ENCODE measurements around the gene RBMS1. TPM values are rescaled to one million over a fixed set of nuclear protein-coding genes. Genes with fewer than 3 reads are reported as not detected.
A peak's percentile ranks its signal among the peaks of the same experiment; 100 is the strongest.

Gene RBMS1
- total RNA-seq, 1 experiment from 2014 or later, result 77.5 TPM

DNA sequence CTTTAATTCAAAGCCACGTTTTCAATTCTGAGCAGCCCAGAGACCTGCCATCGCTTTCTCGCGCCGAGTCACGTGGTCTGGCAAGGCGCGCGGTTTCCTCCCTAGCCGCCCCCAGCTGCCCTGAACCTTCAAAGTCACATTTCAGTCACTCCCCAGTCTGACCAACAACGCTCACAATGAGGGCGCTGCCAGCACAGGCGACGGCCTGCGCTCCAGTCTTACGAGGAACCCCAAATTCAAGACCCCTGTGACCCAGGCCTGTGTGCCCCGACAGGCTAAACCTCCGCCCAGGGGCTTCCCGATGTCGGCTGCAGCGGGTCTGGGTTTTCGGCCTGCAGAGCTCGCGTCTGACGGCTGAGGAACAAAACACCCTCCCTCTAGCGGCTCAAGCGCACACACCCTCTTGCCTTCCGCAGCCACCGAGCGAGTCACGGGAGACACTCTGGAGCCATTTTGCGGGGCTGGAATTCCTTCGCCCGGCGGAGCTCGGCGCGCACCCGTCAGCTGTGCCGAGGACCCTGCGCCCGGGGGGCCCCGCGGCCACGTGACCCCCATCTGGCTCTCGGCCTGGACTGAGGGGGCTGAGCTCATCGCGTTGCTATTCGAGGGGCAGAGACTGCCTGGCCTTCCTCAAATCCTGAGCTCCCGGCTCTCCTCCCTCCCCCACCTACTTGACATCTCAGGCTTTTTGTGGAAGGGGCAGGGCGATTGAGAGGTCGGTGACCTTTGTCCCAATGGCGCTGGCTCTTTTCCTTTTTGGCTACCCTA is 223.6 kb downstream of the RBMS1 start:
- H2BK15ac ChIP-seq (ENCODE audit: low read depth, low read length), result no peak overlapping the region
- no peak overlapping the region for H2AK5ac ChIP-seq (ENCODE audit: insufficient read length, low read length)
- no peak overlapping the region; the same call in 1 of the 2 replicates for H3K4ac ChIP-seq (ENCODE audit: low read depth, low read length)
- peaks cover 2 to 22% (median 17%) of the 10 kb centered on the region in 3 experiments for H3K36me3 Mint-ChIP-seq (ENCODE audit: insufficient read depth in 1 of 3, low read depth in 3 of 3)
- DNase-seq, result peak; percentile 92
- no peak overlapping the region for H3K56ac ChIP-seq (ENCODE audit: insufficient read length, low read depth, low read length)
- H3K27ac ChIP-seq (ENCODE audit: insufficient read length, low read depth, low read length), result no peak overlapping the region
- H3K27ac Mint-ChIP-seq, result peak overlapping the region; percentile 40 to 96 (median 68); a peak in 6 of 7 replicates
- H3K4me2 ChIP-seq (ENCODE audit: insufficient read depth, insufficient read length, low read length), result peak overlapping the region; percentile 39
- H3K18ac ChIP-seq (ENCODE audit: insufficient read length, low read depth, low read length), result peak overlapping the region; percentile 91
- no peak overlapping the region for H4K8ac ChIP-seq (replicated peaks; ENCODE audit: insufficient read length, low read depth, low read length)
- no peak overlapping the region for H2BK5ac ChIP-seq (ENCODE audit: insufficient read length, low read length)
- peaks cover 5% of the 10 kb centered on the region for H3K23me2 ChIP-seq (ENCODE audit: insufficient read length, low read depth, low read length, poor library complexity, severe bottlenecking)
- no peaks in the 10 kb centered on the region for H3K9me3 ChIP-seq (ENCODE audit: control insufficient read depth, low read depth, low read length)
- no peaks in the 10 kb centered on the region for H4K20me1 ChIP-seq (ENCODE audit: control insufficient read depth, insufficient read depth, insufficient read length)
- no peak overlapping the region for H4K5ac ChIP-seq (ENCODE audit: insufficient read length, low read depth, low read length)
- no peak overlapping the region for H3T11ph ChIP-seq (ENCODE audit: low read length)
- H3K79me2 ChIP-seq (ENCODE audit: insufficient read depth, low read length), result no peaks in the 10 kb centered on the region
- peak overlapping the region; percentile 77 to 80 for H3K4me3 Mint-ChIP-seq
- no CpG with 5 or more reads among the region's 53 CpGs for WGBS (ENCODE audit: extremely low coverage, insufficient read length, low lambda C conversion rate)
- H2BK12ac ChIP-seq (ENCODE audit: insufficient read length, low read depth, low read length), result no peak overlapping the region
- H3K9ac ChIP-seq (ENCODE audit: extremely low read depth, insufficient read length, low read length), result peak overlapping the region; percentile 77
- H2BK20ac ChIP-seq (ENCODE audit: low read depth, low read length, poor library complexity, severe bottlenecking), result no peak overlapping the region
- H4K91ac ChIP-seq (ENCODE audit: insufficient read length, low read depth, low read length), result no peak overlapping the region
- H3K23ac ChIP-seq (ENCODE audit: insufficient read length, low read depth, low read length), result no peak overlapping the region
- TF ChIP-seq, protein P1, sequence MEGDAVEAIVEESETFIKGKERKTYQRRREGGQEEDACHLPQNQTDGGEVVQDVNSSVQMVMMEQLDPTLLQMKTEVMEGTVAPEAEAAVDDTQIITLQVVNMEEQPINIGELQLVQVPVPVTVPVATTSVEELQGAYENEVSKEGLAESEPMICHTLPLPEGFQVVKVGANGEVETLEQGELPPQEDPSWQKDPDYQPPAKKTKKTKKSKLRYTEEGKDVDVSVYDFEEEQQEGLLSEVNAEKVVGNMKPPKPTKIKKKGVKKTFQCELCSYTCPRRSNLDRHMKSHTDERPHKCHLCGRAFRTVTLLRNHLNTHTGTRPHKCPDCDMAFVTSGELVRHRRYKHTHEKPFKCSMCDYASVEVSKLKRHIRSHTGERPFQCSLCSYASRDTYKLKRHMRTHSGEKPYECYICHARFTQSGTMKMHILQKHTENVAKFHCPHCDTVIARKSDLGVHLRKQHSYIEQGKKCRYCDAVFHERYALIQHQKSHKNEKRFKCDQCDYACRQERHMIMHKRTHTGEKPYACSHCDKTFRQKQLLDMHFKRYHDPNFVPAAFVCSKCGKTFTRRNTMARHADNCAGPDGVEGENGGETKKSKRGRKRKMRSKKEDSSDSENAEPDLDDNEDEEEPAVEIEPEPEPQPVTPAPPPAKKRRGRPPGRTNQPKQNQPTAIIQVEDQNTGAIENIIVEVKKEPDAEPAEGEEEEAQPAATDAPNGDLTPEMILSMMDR (conservative IDR thresholded peaks at IDR 0.05), result peak; percentile 66
- peak overlapping the region; percentile 93; the same call in 1 of the 2 replicates for H3K14ac ChIP-seq (ENCODE audit: insufficient read depth, low read length)
- peaks cover 28 to 35% of the 10 kb centered on the region in 2 experiments for H3K4me1 Mint-ChIP-seq
- no peaks in the 10 kb centered on the region; the same call in 1 of the 2 replicates for H3K27me3 ChIP-seq (ENCODE audit: insufficient read depth, low read length)
- peak overlapping the region; percentile 40 for H2AFZ ChIP-seq (ENCODE audit: low read length)
- no peaks in the 10 kb centered on the region for H3K9me3 Mint-ChIP-seq
- H3K79me1 ChIP-seq (ENCODE audit: insufficient read depth, low read depth, low read length, poor library complexity, severe bottlenecking), result no peaks in the 10 kb centered on the region
- H2BK120ac ChIP-seq (ENCODE audit: low read depth, low read length, poor library complexity, severe bottlenecking), result no peak overlapping the region
- peaks cover 8% of the 10 kb centered on the region; the same call in 1 of the 2 replicates for H3K4me1 ChIP-seq (ENCODE audit: insufficient read depth, low read length)
- peaks cover 19% of the 10 kb centered on the region for H3K27me3 Mint-ChIP-seq (ENCODE audit: low read depth)

Data from H9 (cell line).